ENCODE measurements around the gene EFNA5.

The EFNA5 gene

DNA sequence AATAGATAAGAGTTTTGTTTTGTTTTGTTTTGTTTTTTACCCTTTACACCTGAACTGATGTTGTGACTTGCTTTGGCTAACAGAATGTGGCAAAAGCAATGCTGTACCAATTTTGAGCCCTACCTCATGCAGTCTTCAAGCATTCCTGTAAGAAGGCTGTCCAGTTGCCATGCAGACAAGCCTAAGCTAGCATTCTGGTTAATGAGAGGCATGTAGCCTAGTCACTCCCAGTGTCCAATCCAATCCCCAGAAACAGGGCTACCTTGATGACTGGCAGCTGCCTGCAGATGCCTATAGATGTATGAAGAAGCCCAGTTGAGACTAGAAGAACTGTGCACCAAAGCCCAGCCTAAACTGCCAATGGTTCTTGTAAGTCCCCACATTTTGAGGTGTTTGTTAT is 9.4 kb upstream of the EFNA5 start:
- Histone ChIP-seq H3K27me3 (ENCODE audit: insufficient read depth, low read depth, severe bottlenecking) (no peaks in the 10 kb centered on the region), H3K9me3 (ENCODE audit: severe bottlenecking) (no peaks in the 10 kb centered on the region), H3K27ac (no peak overlapping the region), H3K36me3 (no peaks in the 10 kb centered on the region), H3K4me3 (ENCODE audit: low read depth, low read length) (no peak overlapping the region)
- no peak for DNase-seq
- TF ChIP-seq, protein P1, sequence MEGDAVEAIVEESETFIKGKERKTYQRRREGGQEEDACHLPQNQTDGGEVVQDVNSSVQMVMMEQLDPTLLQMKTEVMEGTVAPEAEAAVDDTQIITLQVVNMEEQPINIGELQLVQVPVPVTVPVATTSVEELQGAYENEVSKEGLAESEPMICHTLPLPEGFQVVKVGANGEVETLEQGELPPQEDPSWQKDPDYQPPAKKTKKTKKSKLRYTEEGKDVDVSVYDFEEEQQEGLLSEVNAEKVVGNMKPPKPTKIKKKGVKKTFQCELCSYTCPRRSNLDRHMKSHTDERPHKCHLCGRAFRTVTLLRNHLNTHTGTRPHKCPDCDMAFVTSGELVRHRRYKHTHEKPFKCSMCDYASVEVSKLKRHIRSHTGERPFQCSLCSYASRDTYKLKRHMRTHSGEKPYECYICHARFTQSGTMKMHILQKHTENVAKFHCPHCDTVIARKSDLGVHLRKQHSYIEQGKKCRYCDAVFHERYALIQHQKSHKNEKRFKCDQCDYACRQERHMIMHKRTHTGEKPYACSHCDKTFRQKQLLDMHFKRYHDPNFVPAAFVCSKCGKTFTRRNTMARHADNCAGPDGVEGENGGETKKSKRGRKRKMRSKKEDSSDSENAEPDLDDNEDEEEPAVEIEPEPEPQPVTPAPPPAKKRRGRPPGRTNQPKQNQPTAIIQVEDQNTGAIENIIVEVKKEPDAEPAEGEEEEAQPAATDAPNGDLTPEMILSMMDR (IDR thresholded peaks at IDR 0.05; ENCODE audit: low read depth, low read length), result no peak

DNA sequence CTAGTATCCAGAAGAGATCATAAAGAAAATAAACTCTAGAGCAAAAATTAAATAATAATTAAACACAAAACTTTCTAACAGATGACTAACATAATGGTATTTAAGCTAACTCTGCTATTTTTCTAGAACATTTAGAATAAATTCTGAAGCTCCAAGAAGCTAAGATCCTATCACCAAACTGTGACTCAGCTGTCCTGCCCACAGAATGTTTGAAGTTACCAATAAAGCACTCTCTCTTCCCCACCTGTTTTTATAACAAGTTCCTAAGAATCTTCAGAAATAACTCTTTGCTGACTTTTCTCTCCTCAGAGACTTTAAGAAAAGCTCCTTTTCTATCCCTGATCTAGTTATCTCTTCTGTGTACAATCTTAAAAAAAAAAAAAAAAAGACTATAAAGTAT is 6.0 kb upstream of the EFNA5 start:
- Histone ChIP-seq H3K27me3 (ENCODE audit: insufficient read depth, low read depth, severe bottlenecking) (no peaks in the 10 kb centered on the region), H3K27ac (no peak overlapping the region), H3K4me3 (ENCODE audit: low read depth, low read length) (no peak overlapping the region), H3K9me3 (ENCODE audit: severe bottlenecking) (no peaks in the 10 kb centered on the region), H3K36me3 (no peaks in the 10 kb centered on the region)
- TF ChIP-seq, protein P1 (IDR thresholded peaks at IDR 0.05; ENCODE audit: low read depth, low read length), result no peak
- no peak for DNase-seq

DNA sequence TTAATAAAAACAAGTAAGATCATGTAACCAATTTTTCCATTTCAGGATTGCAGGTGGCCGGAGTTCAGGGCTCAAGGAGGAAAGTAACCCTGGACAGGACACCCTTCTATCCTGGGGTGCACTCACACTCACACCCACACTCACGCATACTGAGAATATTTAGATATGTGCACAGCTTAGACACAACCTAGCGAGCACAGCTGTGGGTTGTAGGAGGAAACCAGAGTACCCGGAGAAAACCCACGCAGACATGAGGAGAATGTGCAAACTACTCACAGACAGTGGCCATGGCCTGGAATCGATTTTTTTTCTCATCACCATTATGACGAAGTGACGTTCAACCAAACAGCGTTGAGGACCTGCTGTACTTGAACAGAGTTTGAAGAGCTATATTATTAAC is 4.5 kb upstream of the EFNA5 start:
- TF ChIP-seq, protein P1 (IDR thresholded peaks at IDR 0.05; ENCODE audit: low read depth, low read length), result no peak
- no peak overlapping the region for H3K27ac ChIP-seq
- no peak for DNase-seq

DNA sequence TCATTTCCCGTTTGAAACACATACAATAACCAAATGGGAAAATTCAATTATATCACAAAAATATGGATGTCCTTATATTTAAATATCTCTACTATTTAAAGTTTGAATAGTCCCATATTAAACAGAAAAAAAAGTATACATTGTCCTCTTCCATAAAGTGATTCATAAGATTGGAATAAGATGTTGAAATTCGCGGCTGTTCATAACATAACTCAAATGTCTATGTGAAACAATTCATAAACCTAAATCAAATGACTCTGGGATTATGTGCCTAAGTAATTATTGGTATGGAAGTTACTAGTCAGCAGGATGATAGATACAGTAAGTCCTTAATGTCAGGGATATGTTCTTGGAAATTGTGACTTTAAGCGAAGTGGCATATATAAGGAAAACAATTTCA is 3.9 kb upstream of the EFNA5 start:
- Histone ChIP-seq H3K9me3 (ENCODE audit: severe bottlenecking) (no peaks in the 10 kb centered on the region), H3K4me3 (ENCODE audit: low read depth, low read length) (no peak overlapping the region), H3K27me3 (ENCODE audit: insufficient read depth, low read depth, severe bottlenecking) (no peaks in the 10 kb centered on the region), H3K27ac (no peak overlapping the region), H3K36me3 (no peaks in the 10 kb centered on the region)
- DNase-seq, result no peak
- TF ChIP-seq, protein P1 (IDR thresholded peaks at IDR 0.05; ENCODE audit: low read depth, low read length), result no peak

More for the DNA sequence above, 4.5 kb upstream of the EFNA5 start:
- Histone ChIP-seq H3K9me3 (ENCODE audit: severe bottlenecking) (no peaks in the 10 kb centered on the region), H3K36me3 (no peaks in the 10 kb centered on the region), H3K27me3 (ENCODE audit: insufficient read depth, low read depth, severe bottlenecking) (no peaks in the 10 kb centered on the region), H3K4me3 (ENCODE audit: low read depth, low read length) (no peak overlapping the region)

DNA sequence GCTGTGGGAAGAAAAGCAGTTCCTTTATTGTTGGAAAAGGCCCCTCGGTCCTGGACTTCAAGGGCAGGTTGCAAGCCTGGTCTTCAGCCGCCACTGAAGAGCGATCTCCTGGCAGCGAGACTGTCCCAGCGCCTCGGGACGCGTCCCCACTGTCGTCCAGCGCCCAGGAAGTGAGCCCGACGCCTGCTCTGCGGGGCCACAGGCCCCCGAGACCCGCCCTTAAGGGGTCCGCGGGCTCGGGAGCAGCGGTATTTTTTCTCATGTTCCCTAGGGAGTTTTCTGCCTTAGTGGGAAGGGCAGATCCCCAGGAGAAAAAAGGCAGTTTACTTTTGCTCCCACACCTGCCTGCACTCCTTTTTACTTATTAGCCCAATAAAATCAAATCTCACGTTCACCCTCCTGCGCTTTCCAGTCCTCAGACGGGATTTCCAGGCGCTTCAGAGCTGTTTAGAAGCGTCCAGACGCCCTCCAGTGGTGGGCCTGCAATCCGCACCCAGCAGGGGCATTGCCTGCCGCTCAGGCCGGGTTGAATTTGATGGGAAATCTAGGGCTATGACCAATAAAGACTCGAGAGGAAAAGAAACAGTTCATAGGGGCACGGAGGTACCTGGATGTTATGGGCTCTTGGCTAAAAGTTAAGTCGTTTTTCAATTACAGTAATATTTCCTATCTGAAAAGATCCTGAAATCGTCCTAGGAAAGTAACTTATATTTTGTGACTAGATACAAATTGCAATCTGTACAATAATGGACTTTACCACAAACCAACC is 2.8 kb upstream of the EFNA5 start:
- peak; percentile 92 for DNase-seq
- H3K9me3 ChIP-seq (ENCODE audit: severe bottlenecking), result no peaks in the 10 kb centered on the region
- H3K27ac ChIP-seq, result peak overlapping the region; percentile 62
- H3K36me3 ChIP-seq, result no peaks in the 10 kb centered on the region
- H3K27me3 ChIP-seq (ENCODE audit: insufficient read depth, low read depth, severe bottlenecking), result no peaks in the 10 kb centered on the region
- peak overlapping the region; percentile 80 for H3K4me3 ChIP-seq (ENCODE audit: low read depth, low read length)
- TF ChIP-seq, protein P1 (IDR thresholded peaks at IDR 0.05; ENCODE audit: low read depth, low read length), result peak; percentile 82

DNA sequence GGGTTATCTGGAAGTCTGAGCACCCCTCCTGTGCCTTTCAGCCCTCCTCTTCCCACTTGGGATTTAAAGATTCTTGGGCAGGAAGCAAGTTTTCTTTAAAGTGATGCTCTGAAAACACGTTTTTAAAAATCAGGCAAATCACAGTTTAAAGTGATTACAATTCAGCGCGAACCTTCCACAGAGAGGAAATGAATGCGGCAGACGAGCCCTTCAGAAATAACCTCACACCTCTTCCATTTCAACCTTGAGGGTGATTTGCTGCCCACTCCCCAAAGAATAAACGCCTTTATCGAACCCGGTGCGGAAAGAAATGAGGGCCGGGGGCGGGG is 2.3 kb upstream of the EFNA5 start:
- H3K27me3 ChIP-seq (ENCODE audit: insufficient read depth, low read depth, severe bottlenecking), result no peaks in the 10 kb centered on the region
- H3K36me3 ChIP-seq, result no peaks in the 10 kb centered on the region
- no peaks in the 10 kb centered on the region for H3K9me3 ChIP-seq (ENCODE audit: severe bottlenecking)
- no peak for DNase-seq
- TF ChIP-seq, protein P1 (IDR thresholded peaks at IDR 0.05; ENCODE audit: low read depth, low read length), result no peak
- H3K4me3 ChIP-seq (ENCODE audit: low read depth, low read length), result peak overlapping the region; percentile 80
- peak overlapping the region; percentile 62 for H3K27ac ChIP-seq

Measured in WERI-Rb-1 (cell line).